COLO829 (cell line): ENCODE results near the gene RBBP5.

Experiments
- DNase-seq: peaks from one replicate; pipeline ENCODE4 v3.0.0; 2012; ENCODE audit warnings: low spot score

Gene RBBP5

GRCh38 chr1:205074084-205074483, 47.7 kb downstream of the RBBP5 start:
- no peak for DNase-seq

GRCh38 chr1:205073511-205073910, 48.3 kb downstream of the RBBP5 start:
- DNase-seq = no peak

- DNase-seq = no peak
Observed at GRCh38 chr1:205072881-205073280, 48.9 kb downstream of the RBBP5 start.

- DNase-seq = no peak
Observed at GRCh38 chr1:205072286-205072685, 49.5 kb downstream of the RBBP5 start.

GRCh38 chr1:205071801-205072200, 50.0 kb downstream of the RBBP5 start:
- DNase-seq = no peak

- DNase-seq = no peak
Observed at GRCh38 chr1:205071028-205071409, 50.8 kb downstream of the RBBP5 start.

GRCh38 chr1:205069371-205070125, 52.2 kb downstream of the RBBP5 start:
- no peak for DNase-seq

GRCh38 chr1:205068457-205069040, 53.2 kb downstream of the RBBP5 start:
- DNase-seq = no peak

- DNase-seq = no peak
Observed at GRCh38 chr1:205068001-205068400, 53.8 kb downstream of the RBBP5 start.

GRCh38 chr1:205067031-205067430, 54.7 kb downstream of the RBBP5 start:
- DNase-seq = no peak

GRCh38 chr1:205066141-205066818, 55.5 kb downstream of the RBBP5 start:
- DNase-seq = peak; percentile 48

GRCh38 chr1:205065666-205066065, 56.1 kb downstream of the RBBP5 start:
- DNase-seq = no peak

GRCh38 chr1:205064741-205065316, 56.9 kb downstream of the RBBP5 start:
- no peak for DNase-seq

- DNase-seq = no peak
Observed at GRCh38 chr1:205064301-205064700, 57.5 kb downstream of the RBBP5 start.

- no peak for DNase-seq
Observed at GRCh38 chr1:205062895-205063294, 58.9 kb downstream of the RBBP5 start.

- no peak for DNase-seq
Observed at GRCh38 chr1:205062319-205062718, 59.5 kb downstream of the RBBP5 start.

GRCh38 chr1:205061665-205062069, 60.1 kb downstream of the RBBP5 start:
- DNase-seq = peak; percentile 89

- no peak for DNase-seq
Observed at GRCh38 chr1:205061227-205061626, 60.6 kb downstream of the RBBP5 start.

GRCh38 chr1:205060746-205061145, 61.0 kb downstream of the RBBP5 start:
- DNase-seq = no peak

- no peak for DNase-seq
Observed at GRCh38 chr1:205059660-205060059, 62.1 kb downstream of the RBBP5 start.

- DNase-seq = no peak
Observed at GRCh38 chr1:205058853-205059252, 62.9 kb downstream of the RBBP5 start.

GRCh38 chr1:205057808-205058575, 63.8 kb downstream of the RBBP5 start:
- DNase-seq = no peak
